GM23338 (cell line): Measurements from ENCODE around the gene SLC8A3. TPM values are rescaled to one million over a fixed set of nuclear protein-coding genes. Genes with fewer than 3 reads are reported as not detected.

Experiments
- ATAC-seq: fragments of 200-7000 bp; cut with Tn5 transposase; 3 replicates; pipeline ENCODE4 v1.9.1; 2020
- DNase-seq: peaks from one replicate; pipeline ENCODE4 v3.0.0-alpha.2; 2015; ENCODE audit warnings: low spot score
- H2AFZ ChIP-seq: fragments of 200-600 bp; sonication (generic); 2 replicates; pipeline ENCODE4 v1.8.0; 2016; ENCODE audit warnings: antibody characterized with exemption, mild to moderate bottlenecking, moderate library complexity
- H3F3A ChIP-seq: fragments of 200-600 bp; sonication (generic); replicated peaks from 2 replicates; pipeline ENCODE4 v1.8.0; 2017; ENCODE audit warnings: antibody characterized with exemption, mixed run types, low read depth
- H3K27ac ChIP-seq: fragments of 200-600 bp; sonication (generic); 2 replicates; pipeline ENCODE4 v1.6.1; 2016; ENCODE audit warnings: low read depth
- H3K27me3 ChIP-seq: fragments of 200-600 bp; sonication (generic); 2 replicates; pipeline ENCODE4 v1.8.0; 2016; ENCODE audit warnings: mild to moderate bottlenecking, mixed run types, moderate library complexity; ENCODE audit not compliant: insufficient read depth
- H3K36me3 ChIP-seq: fragments of 200-600 bp; sonication (generic); 2 replicates; pipeline ENCODE4 v1.8.0; 2016; ENCODE audit warnings: mild to moderate bottlenecking; ENCODE audit not compliant: insufficient read depth
- H3K4me1 ChIP-seq: fragments of 200-600 bp; sonication (generic); 2 replicates; pipeline ENCODE4 v1.8.0; 2016; ENCODE audit warnings: mild to moderate bottlenecking, moderate library complexity; ENCODE audit not compliant: insufficient read depth
- H3K4me2 ChIP-seq: fragments of 200-600 bp; sonication (generic); 2 replicates; pipeline ENCODE4 v1.7.1; 2017; ENCODE audit warnings: mixed run types
- H3K4me3 ChIP-seq: fragments of 200-600 bp; sonication (generic); 2 replicates; pipeline ENCODE4 v1.6.1; 2016; ENCODE audit warnings: mixed run types
- H3K79me2 ChIP-seq: fragments of 200-600 bp; sonication (generic); replicated peaks from 2 replicates; pipeline ENCODE4 v1.8.0; 2017; ENCODE audit warnings: mild to moderate bottlenecking; ENCODE audit not compliant: insufficient read depth
- H3K9me2 ChIP-seq: fragments of 200-600 bp; sonication (generic); 2 replicates; pipeline ENCODE4 v1.8.0; 2017; ENCODE audit not compliant: insufficient read depth
- H4K20me1 ChIP-seq: fragments of 200-600 bp; sonication (generic); replicated peaks from 2 replicates; pipeline ENCODE4 v1.8.0; 2017; ENCODE audit warnings: mild to moderate bottlenecking; ENCODE audit not compliant: insufficient read depth
- H3K27ac Mint-ChIP-seq: 2 replicates; pipeline ENCODE4 v1.8.0; 2020; ENCODE audit warnings: inconsistent platforms, mild to moderate bottlenecking, moderate library complexity, mixed read lengths
- H3K27me3 Mint-ChIP-seq: 3 replicates; pipeline ENCODE4 v1.8.0; 2022; ENCODE audit warnings: low read depth, mild to moderate bottlenecking, moderate library complexity, mixed read lengths, inconsistent platforms; ENCODE audit not compliant: insufficient read depth, poor library complexity
- H3K36me3 Mint-ChIP-seq: 3 replicates; pipeline ENCODE4 v1.8.0; 2021; ENCODE audit warnings: low read depth, mild to moderate bottlenecking, inconsistent platforms, moderate library complexity, mixed read lengths
- H3K4me1 Mint-ChIP-seq: 3 replicates; pipeline ENCODE4 v1.8.0; 2020; ENCODE audit warnings: mild to moderate bottlenecking, inconsistent platforms, mixed read lengths
- H3K4me3 Mint-ChIP-seq: 3 replicates; pipeline ENCODE4 v1.8.0; 2021; ENCODE audit warnings: moderate library complexity, mild to moderate bottlenecking, inconsistent platforms, mixed read lengths
- H3K9me3 Mint-ChIP-seq: 3 replicates; pipeline ENCODE4 v1.8.0; 2020; ENCODE audit warnings: moderate library complexity, mild to moderate bottlenecking, inconsistent platforms, mixed read lengths
- ETS1 ChIP-seq: IDR thresholded peaks from 2 replicates; pipeline ENCODE4 v1.6.1; 2016; ENCODE audit warnings: antibody characterized with exemption
- EZH2 ChIP-seq: fragments of 200-600 bp; sonication (generic); IDR thresholded peaks from one replicate; pipeline ENCODE4 v1.8.0; 2017; ENCODE audit warnings: antibody characterized with exemption, mild to moderate bottlenecking, low read depth; ENCODE audit not compliant: unreplicated experiment
- EZH2phosphoT487 ChIP-seq: fragments of 200-600 bp; sonication (generic); IDR thresholded peaks from one replicate; pipeline ENCODE4 v1.8.1; 2018; ENCODE audit warnings: antibody characterized with exemption; ENCODE audit not compliant: unreplicated experiment
- NANOG ChIP-seq: IDR thresholded peaks from 2 replicates; pipeline ENCODE4 v1.6.1; 2016; ENCODE audit warnings: antibody characterized with exemption, borderline replicate concordance
- POLR2AphosphoS5 ChIP-seq: IDR thresholded peaks from 2 replicates; pipeline ENCODE4 v1.6.1; 2016; ENCODE audit warnings: antibody characterized with exemption, low read depth
- STAT1 ChIP-seq: IDR thresholded peaks from one replicate; pipeline ENCODE4 v1.6.1; 2016; ENCODE audit warnings: antibody characterized with exemption; ENCODE audit not compliant: unreplicated experiment
- ZNF462 ChIP-seq: fragments of 250-450 bp; sonication (Bioruptor Pico); IDR thresholded peaks from 2 replicates; pipeline ENCODE4 v1.5.0; 2020; ENCODE audit warnings: mild to moderate bottlenecking, moderate library complexity
- polyA plus RNA-seq: library from polyadenylated mRNA; unstranded; fragments of >200 nt; fragmentation: Nextera tagmentation; extraction: Ambion mirVana; gene quantifications from 2 replicates; pipeline ENCODE4 v1.2.1, GENCODE V29; 2016
- total RNA-seq: library from RNA; depleted of rRNA; stranded (reverse); fragments of >200 nt; shearing (Covaris generic); gene quantifications from 2 replicates; pipeline ENCODE4 v1.2.3, GENCODE V29; 2014

The SLC8A3 gene
- total and polyA plus RNA-seq, 2 experiments from 2014 or later: 0.82 to 2.0 TPM

GRCh38 chr14:70166530-70167203, 22.1 kb downstream of the SLC8A3 start (continued):
- no peak for TF ChIP-seq ZNF462 (CRISPR knock-in tag)

- H3K4me2 ChIP-seq: no peak overlapping the region
- no peak overlapping the region for H3K4me3 ChIP-seq
- Mint-ChIP-seq H3K4me3 (no peak overlapping the region), H3K4me1 (no peaks in the 10 kb centered on the region), H3K9me3 (no peaks in the 10 kb centered on the region), H3K36me3 (no peaks in the 10 kb centered on the region), H3K27me3 (no peaks in the 10 kb centered on the region), H3K27ac (no peak overlapping the region)
- H4K20me1 ChIP-seq: no peaks in the 10 kb centered on the region
- no peaks in the 10 kb centered on the region for H3K79me2 ChIP-seq
- H3K36me3 ChIP-seq: no peaks in the 10 kb centered on the region
- peaks cover 19% of the 10 kb centered on the region; the same call in 1 of the 2 replicates for H3K9me2 ChIP-seq
- no peaks in the 10 kb centered on the region for H3K4me1 ChIP-seq
- no peak overlapping the region for H2AFZ ChIP-seq
- H3K27me3 ChIP-seq: no peaks in the 10 kb centered on the region
- no peak overlapping the region for H3K27ac ChIP-seq
- no peaks in the 10 kb centered on the region for H3F3A ChIP-seq
- TF ChIP-seq EZH2phosphoT487: no peak
- TF ChIP-seq ETS1: no peak
- TF ChIP-seq POLR2AphosphoS5: no peak
- TF ChIP-seq NANOG: no peak
- TF ChIP-seq EZH2: no peak
- TF ChIP-seq STAT1: no peak
- no peak for DNase-seq
- no peak for ATAC-seq
Observed at GRCh38 chr14:70162358-70162757, 26.4 kb downstream of the SLC8A3 start.
